Activated CD4-positive, alpha-beta T cell treated with anti-CD3 and anti-CD28 coated beads, Interleukin-2, Interleukin-4, amounts not matched to agents 100 ng/mL and 50 ng/mL, durations not matched to agents 16 hours and 8 hours (primary cell): ENCODE results near the gene RPL7A.
A peak's percentile ranks its signal among the peaks of the same experiment; 100 is the strongest.
"Not testable (repeated sequence)": the region's sequence is repeated elsewhere in the genome, so short reads cannot be mapped to it uniquely, and the experiment has no call there.

Experiments used
- DNase-seq: peaks from one replicate; pipeline ENCODE4 v3.0.0-alpha.2; 2020; ENCODE audit warnings: low spot score

RPL7A gene

DNA sequence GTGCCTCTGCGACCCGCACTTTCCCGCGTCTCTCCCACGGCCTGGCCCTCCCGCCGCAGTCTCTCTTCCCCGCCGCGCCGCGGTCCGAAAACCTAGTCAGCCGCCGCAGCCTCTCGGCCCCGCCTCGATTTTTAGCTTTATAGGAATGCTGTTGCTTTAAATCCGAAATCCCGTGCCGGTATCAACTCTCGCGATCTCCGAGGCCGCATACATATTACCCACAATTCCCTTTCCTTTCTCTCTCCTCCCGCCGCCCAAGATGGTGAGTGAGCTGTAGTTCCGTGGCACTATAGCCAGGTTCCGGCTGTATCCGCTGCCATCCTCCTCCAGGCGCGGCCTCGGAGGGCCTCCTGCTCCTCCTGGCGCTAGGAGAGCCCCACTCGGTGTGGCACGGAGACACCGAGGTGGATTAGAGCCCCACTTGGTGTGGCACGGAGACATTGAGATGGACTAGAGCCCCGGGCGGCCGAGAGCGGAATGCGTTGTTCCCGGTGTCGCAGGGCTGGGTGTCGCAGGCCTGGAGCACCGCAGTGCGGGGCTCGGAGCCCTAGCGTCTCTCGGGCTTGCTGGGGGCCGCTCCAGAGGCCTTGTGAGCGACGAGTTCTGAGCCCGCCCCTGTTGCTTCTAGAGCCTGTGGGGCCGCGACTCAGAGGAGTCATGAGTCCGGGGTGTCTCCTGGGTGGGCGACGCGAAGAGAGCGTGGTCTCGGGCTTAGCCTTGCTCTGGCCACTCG is at the start of gene RPL7A, which contains the start of gene MED22:
RPL7A (plus strand) TSS at position 234 of the 733 bp plus-strand sequence; CDS start at position 260, 26 bp downstream.
MED22 (minus strand) TSS at position 147 of the 733 bp plus-strand sequence. CDS start 1,469 bp downstream, outside the sequence.
- DNase-seq: peak; percentile 95

DNA sequence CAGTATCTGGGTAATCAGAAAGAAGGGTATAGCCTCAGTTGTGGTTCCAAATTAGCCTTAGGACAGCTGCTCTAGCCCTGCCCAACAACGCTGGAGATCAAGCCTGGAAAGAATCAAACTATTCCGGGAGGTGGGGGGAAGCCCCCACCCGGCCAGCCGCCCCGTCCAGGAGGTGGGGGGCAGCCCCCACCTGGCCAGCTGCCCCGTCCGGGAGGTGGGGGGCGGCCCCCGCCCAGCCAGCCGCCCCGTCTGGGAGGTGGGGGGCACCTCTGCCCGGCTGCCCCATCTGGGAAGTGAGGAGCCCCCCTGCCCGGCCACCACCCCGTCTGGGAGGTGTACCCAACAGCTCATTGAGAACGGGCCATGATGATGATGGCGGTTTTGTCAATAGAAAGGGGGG is 48.0 kb upstream of the RPL7A start:
- DNase-seq: not testable (repeated sequence)

- no peak for DNase-seq
These were observed 46.5 kb upstream of the RPL7A start for GRCh38 chr9:133301253-133302230.

DNA sequence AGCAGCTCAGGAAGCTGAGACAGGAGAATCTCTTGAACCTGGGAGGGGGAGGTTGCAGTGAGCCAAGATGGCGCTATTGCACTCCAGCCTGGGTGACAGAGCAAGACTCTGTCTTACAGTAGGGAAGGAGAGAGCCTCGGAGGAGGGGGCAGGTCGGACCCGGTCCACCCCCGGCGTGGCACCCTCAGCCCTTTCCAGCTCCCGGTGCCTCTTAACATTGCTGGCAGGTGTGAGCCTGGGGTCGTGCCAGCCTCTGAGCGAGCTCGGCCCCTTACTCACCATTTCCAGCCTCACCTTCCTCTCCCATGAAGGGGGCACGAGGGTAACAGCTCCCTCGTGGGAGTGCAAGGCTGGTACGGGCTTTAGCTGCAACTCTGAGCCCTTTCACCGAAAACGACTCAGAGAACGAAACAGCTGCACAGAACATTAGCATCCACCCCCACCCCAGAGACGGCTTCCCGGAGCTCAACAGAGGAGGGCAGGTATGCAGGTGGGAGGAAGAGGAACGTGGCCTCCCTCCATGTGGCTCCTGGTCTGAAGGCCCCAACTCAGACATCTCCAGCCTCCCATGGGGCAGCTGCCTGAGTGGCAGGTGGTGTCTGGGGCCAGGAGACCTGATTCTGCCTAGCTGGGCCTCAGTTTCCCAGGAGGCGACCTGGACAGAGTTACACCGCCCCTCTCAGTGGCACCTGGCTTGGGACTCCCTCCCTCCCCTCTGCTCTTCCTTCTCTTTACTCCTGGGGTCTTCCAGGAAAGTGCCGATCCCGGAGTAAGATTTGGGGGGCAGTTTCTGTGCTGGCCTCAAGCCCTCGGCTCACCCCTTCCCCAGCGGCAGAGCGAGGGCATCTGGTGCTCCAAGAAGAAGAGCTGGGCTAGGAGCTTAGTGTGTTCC is 44.5 kb upstream of the RPL7A start:
- DNase-seq: no peak

GRCh38 chr9:133304158-133304470 is 43.9 kb upstream of the RPL7A start:
- no peak for DNase-seq

DNA sequence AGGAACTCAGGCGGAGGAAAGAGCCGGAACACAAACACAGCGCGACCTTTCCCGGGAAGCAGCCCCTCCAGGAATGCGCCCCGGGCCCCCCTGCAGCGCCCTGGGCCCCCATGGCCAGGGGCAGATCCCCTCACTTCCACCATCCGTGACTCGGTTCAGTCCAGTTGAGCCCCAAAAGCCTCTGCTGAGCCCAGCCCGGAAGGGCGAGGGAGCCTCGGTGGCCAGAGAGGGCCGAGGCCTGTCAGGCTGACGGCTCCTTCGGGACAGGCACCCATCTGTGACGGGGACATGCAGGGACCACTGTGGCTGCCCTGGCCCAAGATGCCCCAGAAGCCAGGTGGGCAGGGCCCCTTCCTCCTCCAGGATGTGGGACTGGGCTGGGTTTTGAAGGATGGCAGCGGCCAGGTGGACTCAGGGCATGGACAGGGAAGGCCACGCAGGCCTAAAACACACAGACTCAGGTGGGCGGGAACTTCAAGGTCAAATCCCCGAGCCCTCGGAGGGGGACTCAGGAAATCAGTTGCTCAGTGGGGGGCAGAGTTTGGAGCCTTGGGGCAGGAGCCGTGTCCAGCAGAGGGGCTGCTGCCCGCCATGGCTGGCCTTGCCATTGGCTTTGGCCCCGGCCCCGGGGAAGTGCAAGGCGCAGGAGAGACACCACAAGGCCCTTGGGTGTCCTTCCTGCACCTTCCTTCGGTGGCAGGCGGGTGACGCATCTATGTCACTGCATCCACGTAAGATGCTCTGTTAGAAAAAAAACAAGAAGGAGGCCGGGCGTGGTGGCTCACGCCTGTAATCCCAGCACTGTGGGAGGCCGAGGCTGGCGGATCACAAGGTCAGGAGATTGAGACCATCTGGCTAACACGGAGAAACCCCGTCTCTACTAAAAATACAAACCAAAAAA is 43.3 kb upstream of the RPL7A start:
- DNase-seq: no peak

GRCh38 chr9:133305731-133306130 is 42.3 kb upstream of the RPL7A start:
- no peak for DNase-seq

GRCh38 chr9:133306242-133307204 is 41.5 kb upstream of the RPL7A start:
- no peak for DNase-seq

DNA sequence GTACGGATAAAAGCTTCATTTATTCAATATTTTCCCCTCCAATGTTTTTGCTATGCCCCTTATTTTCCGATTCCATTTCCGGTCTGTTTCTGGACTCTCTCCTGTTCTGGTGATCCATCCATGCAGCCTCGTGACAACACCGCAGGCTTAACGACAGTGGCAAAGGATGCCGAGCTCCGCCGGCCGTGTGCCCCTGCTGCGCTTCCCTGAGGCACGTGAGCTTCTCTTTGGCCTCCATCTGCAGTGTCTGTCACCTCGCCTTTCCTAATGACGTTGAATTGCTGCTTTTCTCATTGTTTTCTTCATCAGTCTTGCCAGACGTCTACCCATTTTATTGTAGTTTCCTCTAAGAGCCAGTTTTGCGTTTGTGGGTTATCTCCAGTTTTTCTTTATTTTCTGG is 40.7 kb upstream of the RPL7A start:
- DNase-seq: no peak

DNA sequence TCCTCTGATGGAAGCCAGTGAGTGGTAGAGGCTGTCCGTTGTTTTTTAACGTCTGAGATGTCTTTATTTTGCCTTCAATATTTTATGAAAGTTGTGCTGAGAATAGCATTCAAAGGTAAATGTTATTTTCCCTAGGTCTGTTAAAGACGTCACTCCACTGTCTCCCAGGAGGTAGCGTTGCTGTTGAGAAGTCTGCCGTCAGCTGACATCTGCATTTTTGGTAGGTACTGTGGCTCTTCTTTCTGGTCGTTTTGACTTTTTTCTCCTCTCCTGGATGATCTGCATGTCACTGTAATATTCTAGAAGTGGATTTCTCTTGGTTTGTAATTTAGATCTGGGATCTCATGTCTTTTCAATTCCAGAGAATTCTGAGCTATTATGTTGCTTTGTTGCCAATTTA is 38.4 kb upstream of the RPL7A start:
- no peak for DNase-seq

GRCh38 chr9:133315997-133316396 is 32.0 kb upstream of the RPL7A start:
- DNase-seq: no peak

GRCh38 chr9:133317551-133317950 is 30.5 kb upstream of the RPL7A start:
- DNase-seq: not testable (repeated sequence)

DNA sequence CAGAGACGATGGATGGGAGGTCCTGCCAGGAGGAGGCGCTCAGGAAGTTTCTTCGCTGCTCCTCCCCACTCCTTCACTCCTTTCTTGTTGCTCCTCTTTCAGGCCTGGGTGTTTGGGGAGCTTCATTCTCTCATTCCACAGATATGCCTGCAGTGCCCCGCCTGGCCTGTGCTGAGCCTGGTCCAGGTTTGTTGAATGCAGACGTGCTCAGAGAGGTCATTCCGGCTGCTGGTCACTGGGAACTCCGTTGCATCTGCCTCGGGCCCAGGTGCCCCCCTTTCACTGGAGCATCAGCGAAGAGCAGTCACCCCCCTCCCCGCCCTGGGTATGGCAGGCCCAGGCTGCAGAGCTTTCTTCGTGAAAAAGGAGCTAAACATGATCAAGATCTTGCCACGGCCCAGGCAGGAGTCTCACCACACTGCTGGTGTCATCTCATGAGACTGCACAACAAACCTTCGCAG is 27.6 kb upstream of the RPL7A start:
- no peak for DNase-seq

- DNase-seq: no peak
These were observed 26.5 kb upstream of the RPL7A start for GRCh38 chr9:133321411-133321935.

DNA sequence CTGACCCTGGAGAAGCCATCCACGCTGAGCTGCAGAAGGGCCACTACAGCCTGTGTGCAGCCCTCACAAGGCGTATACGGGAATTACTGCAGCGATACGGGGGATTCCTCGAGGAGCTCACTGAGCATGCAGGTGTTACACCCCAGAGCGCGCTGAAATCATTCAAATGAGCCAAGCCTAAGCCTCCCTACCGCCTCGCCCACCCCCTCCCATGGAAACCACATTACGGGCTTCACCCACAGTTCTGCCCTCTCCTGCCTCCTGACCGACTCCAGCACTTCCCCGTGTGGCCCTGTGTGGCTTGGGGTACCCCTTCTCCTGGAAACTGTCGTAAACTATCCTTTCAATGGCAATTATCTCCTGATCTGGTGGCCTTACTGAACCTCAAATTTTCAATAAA is 25.3 kb upstream of the RPL7A start:
- DNase-seq: no peak

GRCh38 chr9:133323211-133323610 is 24.8 kb upstream of the RPL7A start:
- no peak for DNase-seq

DNA sequence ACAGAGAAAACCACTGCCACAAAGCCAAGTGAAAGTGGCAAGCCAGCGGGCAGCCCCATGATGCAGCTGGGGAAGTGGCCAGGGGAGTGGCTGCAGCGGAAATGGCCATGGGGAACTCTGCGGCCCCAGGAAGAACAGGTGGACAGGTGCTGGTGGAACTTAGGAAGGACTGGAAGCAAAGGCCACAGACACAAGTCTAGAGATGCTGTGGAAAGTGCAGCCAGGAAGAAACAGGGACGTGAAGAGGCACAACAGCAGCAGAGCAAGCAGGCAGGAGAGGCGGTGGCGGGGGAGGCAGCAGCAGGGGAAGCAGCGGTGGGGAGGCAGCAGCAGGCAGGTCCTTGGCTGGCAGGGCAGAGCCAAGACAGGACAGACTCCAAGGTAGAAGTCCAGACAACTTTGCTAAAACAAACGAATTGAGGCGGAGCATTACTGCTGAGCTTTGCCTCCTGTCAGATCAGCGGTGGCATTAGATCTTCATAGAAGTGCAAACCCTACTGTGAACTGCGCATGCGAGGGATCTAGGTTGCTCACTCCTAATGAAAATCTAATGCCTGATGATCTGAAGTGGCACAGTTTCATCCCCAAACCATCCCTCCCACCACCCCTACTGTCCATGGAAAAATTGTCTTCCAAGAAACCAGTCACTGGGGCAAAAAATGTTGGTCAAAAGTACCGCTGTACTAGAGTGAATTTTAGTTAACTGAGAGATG is 23.9 kb upstream of the RPL7A start:
- DNase-seq: no peak

GRCh38 chr9:133327021-133327420 is 21.0 kb upstream of the RPL7A start:
- DNase-seq: not testable (repeated sequence)
